Neural progenitor cell (in vitro differentiated cells): ENCODE results near the gene HSPA12A. TPM values are rescaled to one million over a fixed set of nuclear protein-coding genes. Genes with fewer than 3 reads are reported as not detected.

ENCODE experiments used
- DNase-seq: peaks from one replicate; pipeline ENCODE4 v3.0.0-alpha.2; 2016; ENCODE audit warnings: low spot score
- H2AFZ ChIP-seq: fragments of 200-600 bp; sonication (generic); replicated peaks from 2 replicates; pipeline ENCODE4 v1.6.1; 2016; ENCODE audit warnings: antibody characterized with exemption
- H3F3A ChIP-seq: fragments of 200-600 bp; sonication (generic); 2 replicates; pipeline ENCODE4 v1.6.1; 2016; ENCODE audit warnings: antibody characterized with exemption, low read depth
- H3K27ac ChIP-seq: fragments of 200-600 bp; sonication (generic); 2 replicates; pipeline ENCODE4 v1.5.1; 2016; ENCODE audit warnings: mild to moderate bottlenecking
- H3K27me3 ChIP-seq: fragments of 200-600 bp; sonication (generic); 2 replicates; pipeline ENCODE4 v1.6.1; 2016; ENCODE audit warnings: mild to moderate bottlenecking, moderate library complexity
- H3K36me3 ChIP-seq: fragments of 200-600 bp; sonication (generic); 2 replicates; pipeline ENCODE4 v1.5.1; 2016
- H3K4me1 ChIP-seq: fragments of 200-600 bp; sonication (generic); 2 replicates; pipeline ENCODE4 v1.6.1; 2016; ENCODE audit warnings: mixed run types
- H3K4me2 ChIP-seq: fragments of 200-600 bp; sonication (generic); 2 replicates; pipeline ENCODE4 v1.6.1; 2016
- H3K4me3 ChIP-seq: fragments of 200-600 bp; sonication (generic); 2 replicates; pipeline ENCODE4 v1.5.1; 2016
- H3K79me2 ChIP-seq: fragments of 200-600 bp; sonication (generic); 2 replicates; pipeline ENCODE4 v1.6.1; 2016; ENCODE audit warnings: low read depth
- H3K9ac ChIP-seq: fragments of 200-600 bp; sonication (generic); 2 replicates; pipeline ENCODE4 v1.6.1; 2016
- H3K9me3 ChIP-seq: fragments of 200-600 bp; sonication (generic); 2 replicates; pipeline ENCODE4 v1.5.1; 2016; ENCODE audit warnings: low read depth
- H4K20me1 ChIP-seq: fragments of 200-600 bp; sonication (generic); 2 replicates; pipeline ENCODE4 v1.6.1; 2016; ENCODE audit warnings: low read depth
- H3K27ac Mint-ChIP-seq: 3 replicates; pipeline ENCODE4 v1.8.0; 2021; ENCODE audit warnings: mixed read lengths
- H3K27me3 Mint-ChIP-seq: 2 replicates; pipeline ENCODE4 v1.8.0; 2022; ENCODE audit warnings: low read depth, mild to moderate bottlenecking, inconsistent platforms, moderate library complexity, mixed read lengths; ENCODE audit not compliant: insufficient read depth
- H3K36me3 Mint-ChIP-seq: 3 replicates; pipeline ENCODE4 v1.8.0; 2021; ENCODE audit warnings: mixed read lengths
- H3K4me1 Mint-ChIP-seq: 3 replicates; pipeline ENCODE4 v1.8.0; 2021; ENCODE audit warnings: mixed read lengths
- H3K4me3 Mint-ChIP-seq: 3 replicates; pipeline ENCODE4 v1.8.0; 2021; ENCODE audit warnings: mild to moderate bottlenecking, moderate library complexity, mixed read lengths
- H3K9me3 Mint-ChIP-seq: 3 replicates; pipeline ENCODE4 v1.8.0; 2020; ENCODE audit warnings: mixed read lengths
- EZH2 ChIP-seq: fragments of 200-600 bp; sonication (generic); IDR thresholded peaks from 2 replicates; pipeline ENCODE4 v1.6.1; 2017; ENCODE audit warnings: antibody characterized with exemption, mild to moderate bottlenecking, moderate library complexity
- EZH2phosphoT487 ChIP-seq: fragments of 200-600 bp; sonication (generic); IDR thresholded peaks from 2 replicates; pipeline ENCODE4 v1.6.1; 2017; ENCODE audit warnings: antibody characterized with exemption
- total RNA-seq: library from RNA; depleted of rRNA; stranded (reverse); fragments of >200 nt; gene quantifications from 2 replicates; pipeline ENCODE4 v1.2.3, GENCODE V29; 2015; ENCODE audit warnings: low replicate concordance
- TF ChIP-seq, protein P1 (sequence below): fragments of 200-600 bp; sonication (generic); IDR thresholded peaks from 2 replicates; pipeline ENCODE4 v1.5.1; 2017; ENCODE audit warnings: antibody characterized with exemption, mild to moderate bottlenecking

The HSPA12A gene
- total RNA-seq, 1 donor from 2014 or later: 5.6 TPM

DNA sequence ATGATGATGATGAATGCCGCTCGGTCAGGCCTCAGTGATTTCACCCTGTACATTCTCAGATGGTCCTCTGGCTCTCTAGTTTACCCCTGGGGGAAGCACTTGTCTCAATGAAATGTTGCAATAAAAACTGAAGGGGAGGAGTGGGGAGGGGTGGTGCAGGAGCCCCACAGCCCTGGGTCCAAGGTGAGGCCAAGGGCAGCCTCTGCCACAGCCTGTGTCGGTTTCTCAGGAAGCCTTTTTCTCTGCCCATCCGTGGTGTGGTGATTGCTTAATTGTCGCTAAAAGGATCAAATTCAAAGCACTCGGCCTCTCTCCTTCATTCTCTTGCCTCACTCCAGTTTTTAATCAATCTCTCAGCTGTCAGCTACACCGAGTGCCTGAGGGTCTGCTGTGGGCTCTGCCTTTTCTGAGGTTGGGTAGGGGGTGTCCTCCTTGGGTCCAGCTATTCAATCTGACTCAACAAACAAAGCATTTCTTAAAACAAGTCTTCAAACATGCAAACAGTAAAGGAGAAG lies 39.1 kb upstream of the HSPA12A start:
- Mint-ChIP-seq H3K27ac (no peak overlapping the region), H3K9me3 (peaks cover 3% of the 10 kb centered on the region), H3K36me3 (no peaks in the 10 kb centered on the region), H3K4me1 (peaks cover 13% of the 10 kb centered on the region), H3K4me3 (no peak overlapping the region), H3K27me3 (peaks cover 2% of the 10 kb centered on the region)
- TF ChIP-seq EZH2: no peak
- TF ChIP-seq, protein P1, sequence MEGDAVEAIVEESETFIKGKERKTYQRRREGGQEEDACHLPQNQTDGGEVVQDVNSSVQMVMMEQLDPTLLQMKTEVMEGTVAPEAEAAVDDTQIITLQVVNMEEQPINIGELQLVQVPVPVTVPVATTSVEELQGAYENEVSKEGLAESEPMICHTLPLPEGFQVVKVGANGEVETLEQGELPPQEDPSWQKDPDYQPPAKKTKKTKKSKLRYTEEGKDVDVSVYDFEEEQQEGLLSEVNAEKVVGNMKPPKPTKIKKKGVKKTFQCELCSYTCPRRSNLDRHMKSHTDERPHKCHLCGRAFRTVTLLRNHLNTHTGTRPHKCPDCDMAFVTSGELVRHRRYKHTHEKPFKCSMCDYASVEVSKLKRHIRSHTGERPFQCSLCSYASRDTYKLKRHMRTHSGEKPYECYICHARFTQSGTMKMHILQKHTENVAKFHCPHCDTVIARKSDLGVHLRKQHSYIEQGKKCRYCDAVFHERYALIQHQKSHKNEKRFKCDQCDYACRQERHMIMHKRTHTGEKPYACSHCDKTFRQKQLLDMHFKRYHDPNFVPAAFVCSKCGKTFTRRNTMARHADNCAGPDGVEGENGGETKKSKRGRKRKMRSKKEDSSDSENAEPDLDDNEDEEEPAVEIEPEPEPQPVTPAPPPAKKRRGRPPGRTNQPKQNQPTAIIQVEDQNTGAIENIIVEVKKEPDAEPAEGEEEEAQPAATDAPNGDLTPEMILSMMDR: no peak
- no peak for TF ChIP-seq EZH2phosphoT487
- Histone ChIP-seq H3K79me2 (no peaks in the 10 kb centered on the region), H3F3A (no peaks in the 10 kb centered on the region), H2AFZ (no peak overlapping the region), H3K9me3 (no peaks in the 10 kb centered on the region), H3K27ac (no peak overlapping the region), H3K9ac (no peak overlapping the region), H3K36me3 (no peaks in the 10 kb centered on the region), H3K4me1 (no peaks in the 10 kb centered on the region), H3K27me3 (no peaks in the 10 kb centered on the region), H3K4me3 (no peak overlapping the region), H4K20me1 (no peaks in the 10 kb centered on the region), H3K4me2 (no peak overlapping the region)
- no peak for DNase-seq

DNA sequence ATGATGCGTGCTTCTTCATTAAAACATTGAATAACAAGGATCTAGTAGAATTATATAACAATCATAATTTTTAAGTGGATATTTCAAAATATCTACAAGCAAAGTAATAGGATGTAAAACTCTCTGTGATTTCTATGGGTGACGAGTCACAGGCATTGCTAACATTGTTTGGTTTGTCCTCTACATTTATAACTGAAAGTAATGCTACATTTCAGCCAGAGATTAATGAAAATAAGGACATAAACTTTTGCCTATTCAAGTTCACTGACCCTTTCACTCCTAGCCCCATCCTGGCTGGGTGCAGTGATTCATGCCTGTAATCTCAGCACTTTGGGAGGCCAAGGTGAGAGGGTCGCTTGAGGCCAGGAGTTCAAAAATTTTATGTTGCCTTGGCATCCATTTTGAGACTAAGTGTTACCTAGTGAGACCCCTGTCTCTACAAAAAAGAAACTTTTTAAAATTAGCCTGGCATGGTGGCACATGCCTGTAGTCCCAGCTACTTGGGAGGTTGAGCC lies 38.4 kb upstream of the HSPA12A start:
- H3K36me3 Mint-ChIP-seq: no peaks in the 10 kb centered on the region
- no peak overlapping the region for H3K27ac ChIP-seq
- no peak for DNase-seq
- H3K9ac ChIP-seq: no peak overlapping the region
- H3K4me2 ChIP-seq: no peak overlapping the region
- H3K4me1 Mint-ChIP-seq: peaks cover 13% of the 10 kb centered on the region
- H3K27ac Mint-ChIP-seq: no peak overlapping the region
- no peaks in the 10 kb centered on the region for H3F3A ChIP-seq
- H3K4me1 ChIP-seq: no peaks in the 10 kb centered on the region
- H2AFZ ChIP-seq: no peak overlapping the region
- H3K4me3 ChIP-seq: no peak overlapping the region
- TF ChIP-seq, protein P1: no peak
- TF ChIP-seq EZH2phosphoT487: no peak
- TF ChIP-seq EZH2: no peak
- H3K4me3 Mint-ChIP-seq: no peak overlapping the region
- H3K27me3 Mint-ChIP-seq: peaks cover 4% of the 10 kb centered on the region
- H3K9me3 Mint-ChIP-seq: peaks cover 3% of the 10 kb centered on the region
- no peaks in the 10 kb centered on the region for H3K9me3 ChIP-seq
- no peaks in the 10 kb centered on the region for H3K27me3 ChIP-seq
- H3K79me2 ChIP-seq: no peaks in the 10 kb centered on the region
- H4K20me1 ChIP-seq: no peaks in the 10 kb centered on the region
- H3K36me3 ChIP-seq: no peaks in the 10 kb centered on the region

DNA sequence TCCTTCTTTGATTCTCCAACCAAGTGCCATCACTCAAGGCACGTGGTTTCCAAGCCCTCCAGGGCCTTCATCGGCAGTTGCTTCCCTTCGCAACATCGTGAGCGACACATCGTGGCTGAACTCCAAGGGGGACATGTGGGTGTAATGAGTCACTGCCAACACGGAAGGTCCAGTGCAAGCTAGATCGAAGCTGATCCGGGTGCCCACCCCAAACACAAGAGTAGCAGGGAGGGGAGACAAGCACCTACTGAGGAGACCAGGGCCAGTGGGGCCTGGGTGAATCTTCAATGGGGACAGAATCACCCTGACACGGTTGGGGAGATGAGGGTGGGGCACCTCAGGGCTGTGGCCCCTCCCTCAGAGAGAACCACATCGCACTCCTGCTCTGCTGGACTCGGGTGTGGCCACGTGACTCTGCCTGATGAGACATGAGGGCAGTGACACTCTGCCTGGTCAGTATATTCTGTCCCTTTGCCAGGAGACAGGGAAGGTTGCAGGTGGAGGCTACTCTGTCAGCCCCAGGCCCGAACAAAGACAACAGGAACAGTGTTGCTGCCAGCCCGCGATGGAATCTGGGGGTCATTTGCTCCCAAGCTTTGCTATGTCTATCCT lies 36.8 kb upstream of the HSPA12A start:
- Histone ChIP-seq H4K20me1 (no peaks in the 10 kb centered on the region), H2AFZ (no peak overlapping the region), H3K27me3 (no peaks in the 10 kb centered on the region), H3K9me3 (no peaks in the 10 kb centered on the region), H3K4me1 (no peaks in the 10 kb centered on the region), H3K4me3 (no peak overlapping the region), H3K4me2 (no peak overlapping the region), H3K36me3 (no peaks in the 10 kb centered on the region), H3K9ac (no peak overlapping the region), H3K79me2 (no peaks in the 10 kb centered on the region), H3K27ac (no peak overlapping the region), H3F3A (no peaks in the 10 kb centered on the region)
- Mint-ChIP-seq H3K9me3 (no peaks in the 10 kb centered on the region), H3K27me3 (peaks cover 4% of the 10 kb centered on the region), H3K4me3 (no peak overlapping the region), H3K36me3 (no peaks in the 10 kb centered on the region), H3K27ac (no peak overlapping the region), H3K4me1 (peaks cover 13% of the 10 kb centered on the region)
- TF ChIP-seq EZH2 (no peak), EZH2phosphoT487 (no peak)
- TF ChIP-seq, protein P1: no peak
- no peak for DNase-seq
